GM19372 (cell line): ENCODE data around the gene RTP1.
"Not testable (repeated sequence)": the region's sequence is repeated elsewhere in the genome, so short reads cannot be mapped to it uniquely, and the experiment has no call there.

ENCODE experiments used
- ATAC-seq: cut with Tn5 transposase; IDR thresholded peaks from one replicate; pipeline ENCODE4 v1.9.1; 2021; ENCODE audit warnings: mild to moderate bottlenecking, low read depth, moderate library complexity; ENCODE audit not compliant: unreplicated experiment

Gene RTP1

GRCh38 chr3:187197335-187197649 is at the start of gene RTP1:
RTP1 (plus strand) TSS chr3:187197486; CDS start chr3:187197516, 30 bp downstream.
- ATAC-seq, result no peak

- no peak for ATAC-seq
Observed at GRCh38 chr3:187150186-187150585, 47.1 kb upstream of the RTP1 start.

- no peak for ATAC-seq
Observed at GRCh38 chr3:187150599-187150998, 46.7 kb upstream of the RTP1 start.

- no peak for ATAC-seq
Observed at GRCh38 chr3:187161556-187161955, 35.7 kb upstream of the RTP1 start.

- ATAC-seq, result no peak
Observed at GRCh38 chr3:187162265-187162953, 34.9 kb upstream of the RTP1 start.

GRCh38 chr3:187165144-187165543 is 32.1 kb upstream of the RTP1 start:
- ATAC-seq, result no peak

- no peak for ATAC-seq
Observed at GRCh38 chr3:187166750-187167149, 30.5 kb upstream of the RTP1 start.

GRCh38 chr3:187167777-187168176 is 29.5 kb upstream of the RTP1 start:
- no peak for ATAC-seq

- no peak for ATAC-seq
Observed at GRCh38 chr3:187169231-187169960, 27.9 kb upstream of the RTP1 start.

GRCh38 chr3:187170911-187171310 is 26.4 kb upstream of the RTP1 start:
- not testable (repeated sequence) for ATAC-seq

- no peak for ATAC-seq
Observed at GRCh38 chr3:187172929-187173328, 24.4 kb upstream of the RTP1 start.

- no peak for ATAC-seq
Observed at GRCh38 chr3:187181454-187182170, 15.7 kb upstream of the RTP1 start.

- ATAC-seq, result no peak
Observed at GRCh38 chr3:187183210-187183862, 13.9 kb upstream of the RTP1 start.

- no peak for ATAC-seq
Observed at GRCh38 chr3:187183903-187184302, 13.4 kb upstream of the RTP1 start.

- no peak for ATAC-seq
Observed at GRCh38 chr3:187185759-187186158, 11.5 kb upstream of the RTP1 start.

- no peak for ATAC-seq
Observed at GRCh38 chr3:187186375-187186774, 10.9 kb upstream of the RTP1 start.

- ATAC-seq, result no peak
Observed at GRCh38 chr3:187186801-187187421, 10.4 kb upstream of the RTP1 start.

GRCh38 chr3:187188931-187189330 is 8.4 kb upstream of the RTP1 start:
- ATAC-seq, result no peak

- no peak for ATAC-seq
Observed at GRCh38 chr3:187191271-187191670, 6.0 kb upstream of the RTP1 start.

GRCh38 chr3:187193181-187193580 is 4.1 kb upstream of the RTP1 start:
- ATAC-seq, result no peak
